CD14-positive monocyte (primary cell): ENCODE measurements around the gene C1orf146. TPM values are rescaled to one million over a fixed set of nuclear protein-coding genes. Genes with fewer than 3 reads are reported as not detected.

Experiments used
- DNase-seq, 3 donors: peaks; one replicate each; pipeline ENCODE4 v3.0.0-alpha.2; 2011 to 2022
- H2AFZ ChIP-seq: 2 replicates; pipeline ENCODE4 v1.6.0; 2012; ENCODE audit warnings: mild to moderate bottlenecking, low read depth, low read length, inconsistent platforms; ENCODE audit not compliant: insufficient read depth, poor library complexity, severe bottlenecking
- H3K27ac ChIP-seq, 2 donors: 1 replicate in 1 of 2; 2 replicates in 1 of 2; pipeline ENCODE4 v1.5.1; 2012 to 2013; ENCODE audit warnings: low read length in 2 of 2, control low read depth in 1 of 2, inconsistent platforms in 1 of 2, low read depth in 1 of 2, mild to moderate bottlenecking in 1 of 2
- H3K27me3 ChIP-seq, 2 donors: one replicate each; pipeline versions ENCODE4 v1.6.0 to v1.6.1; 2011 to 2013; ENCODE audit warnings: low read length in 2 of 2; ENCODE audit not compliant: control insufficient read depth in 2 of 2, insufficient read depth in 2 of 2
- H3K36me3 ChIP-seq, 2 donors: replicated peaks in 1 of 2; 1 replicate in 1 of 2; 2 replicates in 1 of 2; pipeline versions ENCODE4 v1.5.1 to v1.6.1; 2012 to 2013; ENCODE audit warnings: low read length in 2 of 2, control low read depth in 1 of 2, inconsistent platforms in 1 of 2, mild to moderate bottlenecking in 1 of 2; ENCODE audit not compliant: insufficient read depth in 2 of 2, control insufficient read depth in 1 of 2
- H3K4me1 ChIP-seq, 2 donors: 1 replicate in 1 of 2; 2 replicates in 1 of 2; pipeline versions ENCODE4 v1.5.1 to v1.6.1; 2012 to 2013; ENCODE audit warnings: low read length in 2 of 2, control low read depth in 1 of 2, inconsistent platforms in 1 of 2, mild to moderate bottlenecking in 1 of 2, moderate library complexity in 1 of 2; ENCODE audit not compliant: insufficient read depth in 2 of 2, control insufficient read depth in 1 of 2
- H3K4me2 ChIP-seq: replicated peaks from 2 replicates; pipeline ENCODE3; 2012; ENCODE audit warnings: low read length, moderate library complexity, mild to moderate bottlenecking; ENCODE audit not compliant: poor library complexity, severe bottlenecking; ENCODE audit errors: extremely low read depth
- H3K4me3 ChIP-seq, 3 experiments: fragments of 200-600 bp in 1 of 3; sonication (generic) in 1 of 3; replicated peaks in 1 of 3; 1 replicate in 2 of 3; 2 replicates in 1 of 3; pipeline ENCODE4 v1.5.1; 2011 to 2013; ENCODE audit warnings: low read length in 3 of 3, mild to moderate bottlenecking in 3 of 3, control low read depth in 2 of 3, low read depth in 2 of 3, inconsistent platforms in 1 of 3, moderate library complexity in 1 of 3
- H3K79me2 ChIP-seq: 2 replicates; pipeline ENCODE4 v1.6.0; 2012; ENCODE audit warnings: mild to moderate bottlenecking, control low read depth, inconsistent platforms, low read length, moderate library complexity; ENCODE audit not compliant: insufficient read depth
- H3K9ac ChIP-seq: 2 replicates; pipeline ENCODE4 v1.6.0; 2017; ENCODE audit warnings: low read length, mild to moderate bottlenecking; ENCODE audit not compliant: insufficient read depth, poor library complexity, severe bottlenecking
- H3K9me3 ChIP-seq, 2 donors: replicated peaks in 1 of 2; 1 replicate in 1 of 2; 2 replicates in 1 of 2; pipeline versions ENCODE4 v1.5.1 to v1.6.1; 2012 to 2013; ENCODE audit warnings: low read length in 2 of 2, control low read depth in 1 of 2; ENCODE audit not compliant: control insufficient read depth in 1 of 2, insufficient read depth in 1 of 2
- H4K20me1 ChIP-seq: 2 replicates; pipeline ENCODE4 v1.6.0; 2012; ENCODE audit warnings: mild to moderate bottlenecking, low read length, control low read depth, moderate library complexity; ENCODE audit not compliant: insufficient read depth
- H3K27ac Mint-ChIP-seq, 7 donors: one replicate each; pipeline ENCODE4 v1.8.0; 2020; ENCODE audit warnings: mild to moderate bottlenecking in 7 of 7, mixed read lengths in 7 of 7, moderate library complexity in 6 of 7, inconsistent platforms in 2 of 7
- H3K27me3 Mint-ChIP-seq, 3 donors: one replicate each; pipeline ENCODE4 v1.8.0; 2021 to 2022; ENCODE audit warnings: low read depth in 3 of 3, mild to moderate bottlenecking in 3 of 3, mixed read lengths in 3 of 3, moderate library complexity in 3 of 3, inconsistent platforms in 1 of 3
- H3K36me3 Mint-ChIP-seq, 2 donors: one replicate each; pipeline ENCODE4 v1.8.0; 2020; ENCODE audit warnings: mixed read lengths in 2 of 2, inconsistent platforms in 1 of 2, mild to moderate bottlenecking in 1 of 2
- H3K4me1 Mint-ChIP-seq: one replicate; pipeline ENCODE4 v1.8.0; 2020; ENCODE audit warnings: mild to moderate bottlenecking, mixed read lengths
- H3K4me3 Mint-ChIP-seq, 2 donors: one replicate each; pipeline ENCODE4 v1.8.0; 2020; ENCODE audit warnings: mild to moderate bottlenecking in 2 of 2, mixed read lengths in 2 of 2, moderate library complexity in 1 of 2
- H3K9me3 Mint-ChIP-seq, 7 donors: one replicate each; pipeline ENCODE4 v1.8.0; 2020 to 2022; ENCODE audit warnings: mixed read lengths in 7 of 7, mild to moderate bottlenecking in 6 of 7, moderate library complexity in 6 of 7, inconsistent platforms in 2 of 7
- WGBS: methylation state at CpG from one replicate; pipeline ENCODE4 v1.1.5; 2013; ENCODE audit warnings: missing lambda C conversion rate; ENCODE audit not compliant: insufficient coverage; 5-methylcytosine and 5-hydroxymethylcytosine counted together
- intact Hi-C, 2 donors: fragments of 100-400 bp; cut with micrococcal nuclease; formaldehyde crosslinking; loops; one replicate each; pipeline versions ENCODE4 v1.15.0 to v1.15.1; 2023
- polyA plus RNA-seq, 3 donors: library from polyadenylated mRNA; depleted of rRNA in 1 of 3; unstranded in 2 of 3; stranded (reverse) in 1 of 3; fragments of 300-500 nt in 2 of 3; fragments of >200 nt in 1 of 3; fragmentation: Illumina TruSeq in 2 of 3; gene quantifications; 1 replicate in 2 of 3; 2 replicates in 1 of 3; pipeline ENCODE4 v1.2.3, GENCODE V29; 2012 to 2021
- TF ChIP-seq, protein P1 (sequence below): fragments of 200-600 bp; IDR thresholded peaks from one replicate; pipeline ENCODE4 v1.8.0; 2022; ENCODE audit warnings: antibody characterized with exemption, mild to moderate bottlenecking

The C1orf146 gene
- polyA plus RNA-seq, 3 donors = not detected

DNA sequence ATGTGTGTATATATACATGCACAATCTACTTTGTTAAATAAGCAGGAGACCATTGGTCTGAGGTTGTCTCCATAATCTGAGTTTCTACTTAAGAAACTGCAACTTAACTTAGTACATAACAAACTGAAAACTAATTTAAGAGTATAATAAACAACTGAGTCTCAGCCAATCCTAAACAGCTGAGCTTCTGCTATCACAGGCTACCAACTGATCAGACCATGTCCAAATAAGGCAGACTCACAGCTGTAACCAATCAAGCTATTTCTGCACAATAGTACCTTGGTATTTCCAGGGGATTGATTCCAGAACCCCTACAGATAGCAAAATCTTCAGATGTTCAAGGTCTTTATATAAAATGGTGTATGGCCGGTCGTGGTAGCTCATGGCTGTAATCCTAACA lies 26.0 kb upstream of the C1orf146 start:
- no peak overlapping the region for H3K27ac ChIP-seq
- H3K79me2 ChIP-seq = no peaks in the 10 kb centered on the region
- no peaks in the 10 kb centered on the region for H3K36me3 ChIP-seq
- Mint-ChIP-seq H3K36me3 (no peaks in the 10 kb centered on the region), H3K9me3 (peaks cover 0 to 7% (median 0%) of the 10 kb centered on the region in 7 donors), H3K27ac (no peak overlapping the region), H3K4me1 (peaks cover under 1% of the 10 kb centered on the region), H3K4me3 (no peak overlapping the region), H3K27me3 (peaks cover 0 to 7% (median 3%) of the 10 kb centered on the region in 3 donors)
- peaks cover 6 to 8% of the 10 kb centered on the region in 2 donors for H3K4me1 ChIP-seq
- H3K9ac ChIP-seq = no peak overlapping the region
- no peak overlapping the region for H2AFZ ChIP-seq
- intact Hi-C loops = no loop called here
- no peaks in the 10 kb centered on the region for H4K20me1 ChIP-seq
- no peaks in the 10 kb centered on the region for H3K27me3 ChIP-seq
- no peak overlapping the region for H3K4me2 ChIP-seq
- TF ChIP-seq, protein P1, sequence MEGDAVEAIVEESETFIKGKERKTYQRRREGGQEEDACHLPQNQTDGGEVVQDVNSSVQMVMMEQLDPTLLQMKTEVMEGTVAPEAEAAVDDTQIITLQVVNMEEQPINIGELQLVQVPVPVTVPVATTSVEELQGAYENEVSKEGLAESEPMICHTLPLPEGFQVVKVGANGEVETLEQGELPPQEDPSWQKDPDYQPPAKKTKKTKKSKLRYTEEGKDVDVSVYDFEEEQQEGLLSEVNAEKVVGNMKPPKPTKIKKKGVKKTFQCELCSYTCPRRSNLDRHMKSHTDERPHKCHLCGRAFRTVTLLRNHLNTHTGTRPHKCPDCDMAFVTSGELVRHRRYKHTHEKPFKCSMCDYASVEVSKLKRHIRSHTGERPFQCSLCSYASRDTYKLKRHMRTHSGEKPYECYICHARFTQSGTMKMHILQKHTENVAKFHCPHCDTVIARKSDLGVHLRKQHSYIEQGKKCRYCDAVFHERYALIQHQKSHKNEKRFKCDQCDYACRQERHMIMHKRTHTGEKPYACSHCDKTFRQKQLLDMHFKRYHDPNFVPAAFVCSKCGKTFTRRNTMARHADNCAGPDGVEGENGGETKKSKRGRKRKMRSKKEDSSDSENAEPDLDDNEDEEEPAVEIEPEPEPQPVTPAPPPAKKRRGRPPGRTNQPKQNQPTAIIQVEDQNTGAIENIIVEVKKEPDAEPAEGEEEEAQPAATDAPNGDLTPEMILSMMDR = no peak
- no peak overlapping the region for H3K4me3 ChIP-seq
- WGBS = 100% methylated on average over 2 of the region's 2 CpGs
- no peak for DNase-seq
- no peaks in the 10 kb centered on the region for H3K9me3 ChIP-seq

DNA sequence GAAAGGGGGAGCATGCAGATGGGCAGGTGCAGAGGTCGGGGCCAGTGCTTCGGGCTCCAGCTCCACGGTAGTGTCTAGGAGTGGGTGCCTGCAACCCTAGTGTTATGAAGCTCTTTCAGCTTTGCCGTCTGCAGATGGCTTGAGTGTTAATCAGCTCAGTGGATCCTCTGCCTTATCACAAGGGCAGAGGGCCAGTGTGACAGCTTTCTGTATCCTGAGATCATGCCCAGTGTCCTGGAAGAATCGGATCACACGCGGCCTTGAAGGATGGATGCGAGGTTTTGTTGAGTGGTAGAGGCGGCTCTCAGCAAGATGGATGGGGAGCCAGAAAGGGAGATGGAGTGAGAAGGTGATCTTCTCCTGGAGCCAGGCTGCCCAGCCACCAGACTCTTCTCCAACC lies 25.5 kb upstream of the C1orf146 start:
- intact Hi-C loops = no loop called here
- peaks cover 0 to 7% (median 3%) of the 10 kb centered on the region in 3 donors for H3K27me3 Mint-ChIP-seq
- H3K4me3 Mint-ChIP-seq = no peak overlapping the region
- Histone ChIP-seq H3K79me2 (no peaks in the 10 kb centered on the region), H3K27me3 (no peaks in the 10 kb centered on the region), H3K9ac (no peak overlapping the region), H3K4me2 (no peak overlapping the region), H3K9me3 (no peaks in the 10 kb centered on the region), H3K36me3 (no peaks in the 10 kb centered on the region), H3K4me3 (no peak overlapping the region), H3K27ac (no peak overlapping the region), H2AFZ (no peak overlapping the region), H3K4me1 (peaks cover 6 to 8% of the 10 kb centered on the region in 2 donors), H4K20me1 (no peaks in the 10 kb centered on the region)
- 88% methylated on average over 1 of the region's 9 CpGs for WGBS
- TF ChIP-seq, protein P1 = no peak
- H3K9me3 Mint-ChIP-seq = peaks cover 0 to 7% (median 0%) of the 10 kb centered on the region in 7 donors
- H3K4me1 Mint-ChIP-seq = peaks cover 3% of the 10 kb centered on the region
- DNase-seq = no peak
- H3K27ac Mint-ChIP-seq = no peak overlapping the region
- H3K36me3 Mint-ChIP-seq = no peaks in the 10 kb centered on the region
